ENCODE data around the gene ZBTB49.

Gene ZBTB49

DNA sequence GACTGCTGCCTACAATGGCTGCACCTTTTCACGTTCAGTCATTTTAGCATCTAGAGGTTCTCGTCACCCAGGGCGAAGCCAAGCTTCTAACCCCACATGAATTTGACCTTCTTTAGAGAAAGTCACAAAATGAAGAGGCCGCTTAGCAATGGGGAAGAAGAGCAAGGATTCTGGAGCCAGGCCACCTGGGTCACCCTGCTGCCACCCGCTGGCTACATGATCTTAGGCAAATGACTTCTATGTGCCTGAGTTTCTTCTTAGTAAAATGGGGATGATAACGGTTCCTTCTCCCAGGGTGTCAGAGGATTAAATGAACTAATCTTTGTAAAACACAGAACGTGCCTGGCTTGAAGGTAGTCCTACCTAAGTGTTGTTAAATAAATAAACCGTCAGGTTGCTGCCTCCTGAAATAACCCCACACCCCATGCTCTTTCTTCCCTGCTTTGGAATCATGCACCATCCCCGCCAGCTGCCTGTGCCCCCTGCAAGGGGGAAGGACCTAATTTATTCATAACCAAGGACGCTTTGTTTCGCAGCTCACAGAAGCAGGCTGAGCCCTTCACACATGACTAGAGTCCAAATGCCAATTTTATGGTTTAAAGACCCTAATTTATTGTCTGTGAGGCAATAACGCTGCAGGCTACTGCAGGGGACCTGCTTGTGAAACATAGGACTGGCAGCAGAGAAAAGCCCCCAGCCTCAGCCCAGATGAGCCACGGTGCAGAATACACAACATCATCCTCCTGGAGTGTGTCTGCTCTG lies 68.2 kb downstream of the ZBTB49 start:
- TF ChIP-seq, protein P1, sequence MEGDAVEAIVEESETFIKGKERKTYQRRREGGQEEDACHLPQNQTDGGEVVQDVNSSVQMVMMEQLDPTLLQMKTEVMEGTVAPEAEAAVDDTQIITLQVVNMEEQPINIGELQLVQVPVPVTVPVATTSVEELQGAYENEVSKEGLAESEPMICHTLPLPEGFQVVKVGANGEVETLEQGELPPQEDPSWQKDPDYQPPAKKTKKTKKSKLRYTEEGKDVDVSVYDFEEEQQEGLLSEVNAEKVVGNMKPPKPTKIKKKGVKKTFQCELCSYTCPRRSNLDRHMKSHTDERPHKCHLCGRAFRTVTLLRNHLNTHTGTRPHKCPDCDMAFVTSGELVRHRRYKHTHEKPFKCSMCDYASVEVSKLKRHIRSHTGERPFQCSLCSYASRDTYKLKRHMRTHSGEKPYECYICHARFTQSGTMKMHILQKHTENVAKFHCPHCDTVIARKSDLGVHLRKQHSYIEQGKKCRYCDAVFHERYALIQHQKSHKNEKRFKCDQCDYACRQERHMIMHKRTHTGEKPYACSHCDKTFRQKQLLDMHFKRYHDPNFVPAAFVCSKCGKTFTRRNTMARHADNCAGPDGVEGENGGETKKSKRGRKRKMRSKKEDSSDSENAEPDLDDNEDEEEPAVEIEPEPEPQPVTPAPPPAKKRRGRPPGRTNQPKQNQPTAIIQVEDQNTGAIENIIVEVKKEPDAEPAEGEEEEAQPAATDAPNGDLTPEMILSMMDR (IDR thresholded peaks at IDR 0.05; ENCODE audit: low read depth, low read length): no peak
- DNase-seq (ENCODE audit: extremely low read depth, low read depth): no peak

DNA sequence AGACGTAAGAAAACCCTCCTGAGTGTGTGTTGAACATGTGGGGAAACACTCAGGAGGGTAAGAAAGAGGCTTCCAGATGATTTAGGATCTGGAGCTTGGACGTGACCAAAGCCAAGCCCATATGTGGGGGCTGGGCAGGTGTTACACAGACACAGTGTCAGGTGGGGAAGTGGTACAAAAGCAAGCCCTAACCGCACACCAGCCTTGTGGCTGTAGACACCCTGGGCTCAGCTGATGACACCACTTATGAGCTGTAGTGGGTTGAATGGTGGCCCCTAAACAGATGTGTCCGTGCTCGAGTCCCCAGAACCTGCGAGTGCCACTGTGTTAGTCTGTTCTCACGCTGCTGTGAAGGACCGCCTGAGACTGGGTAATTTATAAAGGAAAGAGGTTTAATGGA lies 71.8 kb downstream of the ZBTB49 start:
- no peak for DNase-seq (ENCODE audit: extremely low read depth, low read depth)
- TF ChIP-seq, protein P1 (IDR thresholded peaks at IDR 0.05; ENCODE audit: low read depth, low read length): no peak

DNA sequence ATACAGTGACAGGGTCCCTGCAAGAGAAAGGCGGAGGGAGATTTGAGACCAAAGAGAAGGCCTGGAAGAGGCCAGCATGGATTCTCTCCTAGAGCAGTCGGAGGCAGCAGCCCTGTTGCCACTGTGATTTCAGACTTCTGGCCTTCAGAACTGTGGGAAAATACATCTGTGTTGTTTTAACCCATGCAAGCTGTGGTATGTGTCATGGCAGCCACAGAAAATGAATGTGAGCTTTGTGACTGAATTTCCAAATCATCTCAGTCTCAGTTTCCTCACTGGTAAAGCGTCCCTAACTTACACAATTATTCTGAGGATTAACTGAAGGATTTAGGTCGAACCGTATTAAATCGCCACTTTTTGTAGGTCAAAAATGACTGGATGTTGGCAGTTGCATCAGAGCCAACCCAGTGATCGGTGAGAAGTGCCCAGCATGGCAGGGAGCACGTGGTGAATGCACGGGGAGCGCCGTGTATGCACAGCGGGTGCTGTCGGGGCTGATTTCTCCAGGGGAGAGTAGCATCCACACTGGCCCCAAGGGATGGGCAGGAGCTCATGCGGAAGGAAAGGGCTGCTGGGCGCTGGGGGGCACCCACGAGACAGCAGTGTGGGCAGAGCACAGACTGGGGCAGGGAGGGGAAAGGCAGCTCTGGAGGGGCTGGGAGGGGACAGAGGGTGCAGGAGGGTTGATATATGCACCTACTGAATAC lies 73.1 kb downstream of the ZBTB49 start:
- TF ChIP-seq, protein P1 (IDR thresholded peaks at IDR 0.05; ENCODE audit: low read depth, low read length): no peak
- DNase-seq (ENCODE audit: extremely low read depth, low read depth): no peak

DNA sequence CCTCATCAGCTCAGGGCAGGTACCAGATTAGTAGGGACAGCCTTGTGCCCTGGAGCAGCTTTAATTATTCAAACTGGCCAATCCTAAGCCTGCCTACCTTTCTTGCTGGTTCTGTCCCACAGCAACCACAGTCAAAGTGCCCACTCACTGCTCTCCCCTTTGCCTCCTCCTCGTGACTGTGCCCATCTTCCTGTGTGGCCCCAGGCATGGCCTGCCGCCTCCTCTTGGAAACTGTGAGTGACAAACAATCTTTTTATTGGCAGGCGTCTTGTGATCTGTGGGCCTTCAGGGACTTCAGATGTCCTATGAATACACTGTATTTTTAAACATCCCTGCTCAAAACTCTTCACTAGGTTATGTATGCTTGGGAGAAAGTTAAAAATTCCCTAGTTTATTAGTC lies 74.0 kb downstream of the ZBTB49 start:
- DNase-seq (ENCODE audit: extremely low read depth, low read depth): no peak
- TF ChIP-seq, protein P1 (IDR thresholded peaks at IDR 0.05; ENCODE audit: low read depth, low read length): no peak

DNA sequence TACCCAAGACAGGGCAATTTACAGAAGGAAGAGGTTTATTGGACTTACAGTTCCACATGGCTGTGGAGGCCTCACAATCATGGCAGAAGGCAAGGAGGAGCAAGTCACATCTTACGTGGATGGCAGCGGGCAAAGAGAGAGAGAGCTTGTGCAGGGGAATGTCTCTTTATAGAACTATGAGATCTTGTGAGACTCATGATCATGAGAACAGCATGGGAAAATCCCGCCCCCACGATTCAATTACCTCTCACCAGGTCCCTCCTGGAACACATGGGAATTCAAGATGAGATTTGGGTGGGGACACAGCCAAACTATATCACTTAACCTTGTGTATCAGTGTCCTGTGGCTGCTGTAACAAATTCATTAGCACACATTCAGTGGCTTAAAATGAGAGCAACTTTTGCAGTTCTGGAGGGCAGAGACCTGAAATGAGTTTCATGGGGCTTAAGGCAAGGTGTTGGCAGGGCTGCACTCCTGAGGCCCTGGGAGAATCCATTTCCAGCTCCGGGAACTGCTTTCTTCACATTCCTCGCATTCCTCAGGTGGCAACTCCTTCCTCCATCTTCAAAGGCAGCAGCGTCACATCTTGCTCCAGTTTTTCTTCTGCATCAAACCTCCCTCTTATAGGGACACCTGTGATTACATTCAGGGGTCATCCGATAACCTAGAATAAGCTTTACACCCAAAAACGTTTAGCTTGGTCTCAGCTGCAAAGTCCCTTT lies 74.6 kb downstream of the ZBTB49 start:
- DNase-seq (ENCODE audit: extremely low read depth, low read depth): no peak
- TF ChIP-seq, protein P1 (IDR thresholded peaks at IDR 0.05; ENCODE audit: low read depth, low read length): no peak

DNA sequence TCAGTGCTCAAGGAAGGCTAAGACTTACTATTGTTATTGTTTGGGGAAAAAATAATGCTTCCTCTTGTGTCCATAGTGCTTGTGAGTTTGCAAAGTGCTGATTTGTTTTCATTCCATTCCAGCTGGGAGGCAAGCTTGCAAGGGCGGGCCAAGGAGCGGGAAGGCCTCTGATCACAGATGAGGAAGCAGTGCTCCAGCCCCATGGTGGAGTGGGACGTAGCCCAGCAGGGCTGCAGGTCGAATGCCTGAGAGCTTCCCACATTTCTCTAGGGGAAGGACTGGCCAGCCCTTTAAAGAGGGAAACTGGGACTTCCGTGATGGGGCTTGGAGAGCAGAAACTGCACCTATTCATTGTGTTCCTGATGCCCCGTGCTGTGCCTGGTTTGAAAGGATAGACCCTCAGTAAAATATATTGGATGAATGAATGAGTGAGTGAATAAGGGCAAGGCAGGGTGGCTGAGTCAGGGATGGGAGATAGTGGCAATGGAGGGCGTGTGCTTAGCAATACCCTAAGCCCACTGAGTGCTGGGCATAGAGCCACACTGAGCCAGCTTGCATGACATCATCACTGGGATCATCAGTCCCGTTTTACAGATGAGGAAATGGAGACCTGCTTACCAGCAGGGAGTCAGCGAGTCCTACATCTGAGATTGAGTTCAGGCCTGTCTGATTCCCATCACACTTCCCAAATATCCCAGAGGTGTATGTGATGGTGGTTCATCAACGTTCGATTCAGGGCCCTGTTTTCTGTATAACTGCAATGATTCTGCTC lies 78.9 kb downstream of the ZBTB49 start:
- no peak for DNase-seq (ENCODE audit: extremely low read depth, low read depth)
- TF ChIP-seq, protein P1 (IDR thresholded peaks at IDR 0.05; ENCODE audit: low read depth, low read length): no peak

Data from AG09319 (cell line).